ENCODE data around the gene MINDY4. TPM values are rescaled to one million over a fixed set of nuclear protein-coding genes. Genes with fewer than 3 reads are reported as not detected.

MINDY4 gene
- total and polyA plus RNA-seq, 2 of the 8 experiments (the other 6 are each of a cell fraction or from before 2014, with no cell fraction given) = 1.3 to 3.6 TPM

- no peak for TF ChIP-seq CHD7 (IDR thresholded peaks at IDR 0.05; ENCODE audit: insufficient replicate concordance, low read length)
- no peak for TF ChIP-seq KDM4A (IDR thresholded peaks at IDR 0.05; ENCODE audit: low read depth, low read length, severe bottlenecking)
- TF ChIP-seq POLR2A (IDR thresholded peaks at IDR 0.05; ENCODE audit: control extremely low read depth in 1 of 2, low read depth in 2 of 2, low read length in 2 of 2) = no peak
- no peak for TF ChIP-seq TEAD4 (IDR thresholded peaks at IDR 0.05; ENCODE audit: low read depth, low read length)
Observed at GRCh38 chr7:30859940-30860496, 88.8 kb downstream of the MINDY4 start (continued).

All from H1 (cell line).